A549 (cell line): Measurements from ENCODE around the gene POLR2J. TPM values are rescaled to one million over a fixed set of nuclear protein-coding genes. Genes with fewer than 3 reads are reported as not detected.

ENCODE experiments used
- BCL3 ChIP-seq: fragments of >200 bp; sonication (Bioruptor Twin); formaldehyde crosslinking; IDR thresholded peaks from 3 replicates; pipeline ENCODE4 v1.6.1; 2016
- CBX2 ChIP-seq: fragments of 200-600 bp; sonication (generic); IDR thresholded peaks from 2 replicates; pipeline ENCODE4 v1.6.1; 2016; ENCODE audit warnings: low read depth, mild to moderate bottlenecking, borderline replicate concordance
- CEBPB ChIP-seq, 2 experiments: fragments of >200 bp in 1 of 2; sonication (Bioruptor Twin) in 1 of 2; formaldehyde crosslinking in 1 of 2; IDR thresholded peaks; 2 replicates each; pipeline ENCODE4 v1.6.1; 2012 to 2016
- CHD2 ChIP-seq: fragments of 150-350 bp; IDR thresholded peaks from 2 replicates; pipeline ENCODE4 v1.6.1; 2014; ENCODE audit warnings: low read length; ENCODE audit not compliant: partially characterized antibody
- E2F6 ChIP-seq: IDR thresholded peaks from 2 replicates; pipeline ENCODE4 v1.6.1; 2012; ENCODE audit warnings: low read depth, borderline replicate concordance
- EP300 ChIP-seq, 2 experiments: fragments of >200 bp; sonication (Bioruptor Twin); formaldehyde crosslinking; IDR thresholded peaks; 2 replicates in 1 of 2; 3 replicates in 1 of 2; pipeline ENCODE4 v1.6.1; 2016 to 2017
- HMGXB4 ChIP-seq: fragments of 250-450 bp; sonication (Bioruptor Pico); IDR thresholded peaks from 2 replicates; pipeline ENCODE4 v1.5.0; 2021; ENCODE audit warnings: mild to moderate bottlenecking, moderate library complexity, borderline replicate concordance
- HOXB13 ChIP-seq: fragments of 250-450 bp; sonication (Bioruptor Pico); IDR thresholded peaks from 2 replicates; pipeline ENCODE4 v1.5.0; 2020; ENCODE audit warnings: low read depth, mild to moderate bottlenecking, moderate library complexity
- KDM5A ChIP-seq: fragments of 200-600 bp; sonication (generic); IDR thresholded peaks from 2 replicates; pipeline ENCODE4 v1.6.1; 2016; ENCODE audit warnings: antibody characterized with exemption, mild to moderate bottlenecking
- MAX ChIP-seq: IDR thresholded peaks from 2 replicates; pipeline ENCODE4 v1.6.1; 2012
- MAZ ChIP-seq: fragments of 150-350 bp; IDR thresholded peaks from 2 replicates; pipeline ENCODE4 v1.6.1; 2014; ENCODE audit warnings: antibody characterized with exemption, low read depth, low read length, borderline replicate concordance
- MYC ChIP-seq: IDR thresholded peaks from 2 replicates; pipeline ENCODE4 v1.6.1; 2012; ENCODE audit warnings: mild to moderate bottlenecking, inconsistent platforms, low read length, improper control_type of control experiment, borderline replicate concordance
- NFE2L2 ChIP-seq: fragments of 150-350 bp; conservative IDR thresholded peaks from 2 replicates; pipeline ENCODE4 v1.6.1; 2014; ENCODE audit warnings: low read length
- POLR2AphosphoS2 ChIP-seq: conservative IDR thresholded peaks from 2 replicates; pipeline ENCODE4 v1.6.1; 2012; ENCODE audit warnings: low read length, improper control_type of control experiment, inconsistent platforms
- RARB ChIP-seq: fragments of 250-450 bp; sonication (Bioruptor Pico); IDR thresholded peaks from 2 replicates; pipeline ENCODE4 v1.8.0; 2021; ENCODE audit warnings: mild to moderate bottlenecking, moderate library complexity
- REST ChIP-seq: fragments of 200-600 bp; sonication (generic); IDR thresholded peaks from 2 replicates; pipeline ENCODE4 v1.6.1; 2016; ENCODE audit warnings: antibody characterized with exemption, mild to moderate bottlenecking, moderate library complexity
- RFX5 ChIP-seq: fragments of 450-650 bp; IDR thresholded peaks from 2 replicates; pipeline ENCODE4 v1.7.1; 2014; ENCODE audit warnings: antibody characterized with exemption, mild to moderate bottlenecking, moderate library complexity
- TP53 ChIP-seq: fragments of 250-450 bp; sonication (Bioruptor Pico); IDR thresholded peaks from 2 replicates; pipeline ENCODE4 v1.5.0; 2021; ENCODE audit warnings: mild to moderate bottlenecking, moderate library complexity
- USF2 ChIP-seq: fragments of 450-650 bp; IDR thresholded peaks from 2 replicates; pipeline ENCODE4 v1.6.1; 2014; ENCODE audit warnings: antibody characterized with exemption
- polyA plus RNA-seq, 4 experiments: library from polyadenylated mRNA; depleted of rRNA in 3 of 4; stranded (reverse); fragments of >200 nt; fragmentation: RNase III in 1 of 4; extraction: RNeasy Plus Mini Kit Qiagen cat#74134 plus additional on column Dnase treatment in 1 of 4; gene quantifications; 2 replicates in 3 of 4; 3 replicates in 1 of 4; pipeline ENCODE4 v1.2.3, GENCODE V29; 2011 to 2017

Gene POLR2J
- polyA plus RNA-seq, 2 of the 4 experiments (the other 2 are of a cell fraction), result 99.0 to 104 TPM

GRCh38 chr7:102464577-102465280 is 14.0 kb downstream of the POLR2J start, which contains the start of the genes ALKBH4 and LRWD1 (continued):
- TF ChIP-seq REST, result no peak
- TF ChIP-seq NFE2L2, result no peak
- no peak for TF ChIP-seq CBX2
- no peak for TF ChIP-seq CEBPB (IDR thresholded peaks at IDR 0.05)
- TF ChIP-seq RFX5, result no peak
- no peak for TF ChIP-seq BCL3
- peak; percentile 83 for TF ChIP-seq KDM5A
- peak; percentile 83 for TF ChIP-seq E2F6
- TF ChIP-seq CHD2, result no peak
- no peak for TF ChIP-seq EP300 (IDR thresholded peaks at IDR 0.05)
- no peak for TF ChIP-seq TP53 (CRISPR knock-in tag)
- TF ChIP-seq MAZ, result no peak
- TF ChIP-seq MYC, result peak; percentile 83
- no peak for TF ChIP-seq HMGXB4 (CRISPR knock-in tag)
- no peak for TF ChIP-seq POLR2AphosphoS2
- no peak for TF ChIP-seq USF2
- peak; percentile 91 for TF ChIP-seq MAX
- no peak for TF ChIP-seq RARB (CRISPR knock-in tag)
- TF ChIP-seq HOXB13 (CRISPR knock-in tag), result no peak
